GM12878 (cell line): ENCODE measurements around the gene TMEM44.

Experiments used
- CBX3 ChIP-seq: fragments of 200-600 bp; sonication (generic); IDR thresholded peaks from 2 replicates; pipeline ENCODE4 v1.6.1; 2016; ENCODE audit warnings: low read depth, borderline replicate concordance
- JUNB ChIP-seq: IDR thresholded peaks from 2 replicates; pipeline ENCODE4 v1.6.1; 2016; ENCODE audit warnings: antibody characterized with exemption, mild to moderate bottlenecking
- PAX5 ChIP-seq: IDR thresholded peaks from 2 replicates; pipeline ENCODE4 v1.6.1; 2011; ENCODE audit warnings: low read depth, low read length, borderline replicate concordance
- POLR2A ChIP-seq: IDR thresholded peaks from 2 replicates; pipeline ENCODE4 v1.6.1; 2011; ENCODE audit warnings: low read depth, mild to moderate bottlenecking, low read length
- POLR2AphosphoS5 ChIP-seq: IDR thresholded peaks from 2 replicates; pipeline ENCODE4 v1.6.1; 2011; ENCODE audit warnings: mild to moderate bottlenecking, low read length, inconsistent platforms
- SIN3A ChIP-seq: IDR thresholded peaks from 2 replicates; pipeline ENCODE4 v1.6.1; 2012; ENCODE audit warnings: low read depth, low read length, improper control_type of control experiment
- TARDBP ChIP-seq: IDR thresholded peaks from 2 replicates; pipeline ENCODE4 v1.6.1; 2016; ENCODE audit warnings: borderline replicate concordance
- TCF7 ChIP-seq: IDR thresholded peaks from 2 replicates; pipeline ENCODE4 v1.6.1; 2014; ENCODE audit warnings: antibody characterized with exemption, borderline replicate concordance
- ZNF274 ChIP-seq: IDR thresholded peaks from one replicate; pipeline ENCODE4 v1.8.0; 2011; ENCODE audit not compliant: insufficient read length, insufficient read depth
- TF ChIP-seq, protein P1 (sequence below), 3 experiments: IDR thresholded peaks in 2 of 3; conservative IDR thresholded peaks in 1 of 3; 2 replicates each; pipeline ENCODE4 v1.5.1; 2011; ENCODE audit warnings: low read depth in 3 of 3, low read length in 3 of 3, mild to moderate bottlenecking in 3 of 3, control low read depth in 2 of 3, moderate library complexity in 2 of 3, inconsistent platforms in 1 of 3, mixed read lengths in 1 of 3; ENCODE audit not compliant: control insufficient read depth in 2 of 3, insufficient read depth in 1 of 3; ENCODE audit errors: extremely low read depth in 1 of 3
- TF ChIP-seq, protein P2 (sequence below): fragments of 450-650 bp; IDR thresholded peaks from 2 replicates; pipeline ENCODE4 v1.6.1; 2017; ENCODE audit warnings: mild to moderate bottlenecking
- TF ChIP-seq, protein P3 (sequence below): fragments of 150-350 bp; IDR thresholded peaks from 2 replicates; pipeline ENCODE4 v1.6.1; 2014; ENCODE audit warnings: mild to moderate bottlenecking, low read depth, low read length
- TF ChIP-seq, protein P4 (sequence below): IDR thresholded peaks from 2 replicates; pipeline ENCODE4 v1.6.1; 2011; ENCODE audit warnings: low read depth, low read length, improper control_type of control experiment, borderline replicate concordance

DNA sequence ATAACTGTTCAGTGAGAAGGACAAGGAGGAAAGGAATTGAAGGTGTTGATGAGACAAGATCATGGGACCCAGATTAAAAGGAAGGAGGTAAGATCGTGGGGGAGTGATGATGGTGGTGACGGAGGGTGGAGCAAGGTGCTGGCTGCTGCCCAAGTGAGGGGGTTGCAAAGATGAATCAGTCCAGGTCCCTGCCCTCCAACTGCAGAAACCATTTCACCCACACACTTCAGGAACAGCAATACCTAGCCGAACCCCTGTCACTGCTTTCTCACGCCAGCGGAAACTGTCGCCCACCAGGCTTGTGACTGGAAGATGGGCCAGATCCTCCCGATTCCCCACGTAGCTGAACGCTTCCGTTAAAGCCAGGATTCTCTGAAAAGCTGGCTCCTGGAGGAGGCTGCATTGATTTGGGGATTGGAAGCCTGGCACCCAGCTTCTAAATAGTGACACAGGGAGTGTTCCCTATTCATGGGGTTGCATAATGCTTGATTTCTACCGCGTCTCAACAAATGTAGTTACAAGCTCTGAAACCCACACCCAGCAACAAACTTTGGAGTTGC lies 41.9 kb upstream of the TMEM44 start:
- TF ChIP-seq, protein P1, sequence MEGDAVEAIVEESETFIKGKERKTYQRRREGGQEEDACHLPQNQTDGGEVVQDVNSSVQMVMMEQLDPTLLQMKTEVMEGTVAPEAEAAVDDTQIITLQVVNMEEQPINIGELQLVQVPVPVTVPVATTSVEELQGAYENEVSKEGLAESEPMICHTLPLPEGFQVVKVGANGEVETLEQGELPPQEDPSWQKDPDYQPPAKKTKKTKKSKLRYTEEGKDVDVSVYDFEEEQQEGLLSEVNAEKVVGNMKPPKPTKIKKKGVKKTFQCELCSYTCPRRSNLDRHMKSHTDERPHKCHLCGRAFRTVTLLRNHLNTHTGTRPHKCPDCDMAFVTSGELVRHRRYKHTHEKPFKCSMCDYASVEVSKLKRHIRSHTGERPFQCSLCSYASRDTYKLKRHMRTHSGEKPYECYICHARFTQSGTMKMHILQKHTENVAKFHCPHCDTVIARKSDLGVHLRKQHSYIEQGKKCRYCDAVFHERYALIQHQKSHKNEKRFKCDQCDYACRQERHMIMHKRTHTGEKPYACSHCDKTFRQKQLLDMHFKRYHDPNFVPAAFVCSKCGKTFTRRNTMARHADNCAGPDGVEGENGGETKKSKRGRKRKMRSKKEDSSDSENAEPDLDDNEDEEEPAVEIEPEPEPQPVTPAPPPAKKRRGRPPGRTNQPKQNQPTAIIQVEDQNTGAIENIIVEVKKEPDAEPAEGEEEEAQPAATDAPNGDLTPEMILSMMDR (IDR thresholded peaks at IDR 0.05 in 2 of 3, conservative IDR thresholded peaks at IDR 0.05 in 1 of 3; ENCODE audit: control insufficient read depth in 2 of 3, extremely low read depth in 1 of 3, insufficient read depth in 1 of 3, low read depth in 3 of 3, low read length in 3 of 3): no peak
- TF ChIP-seq, protein P2, sequence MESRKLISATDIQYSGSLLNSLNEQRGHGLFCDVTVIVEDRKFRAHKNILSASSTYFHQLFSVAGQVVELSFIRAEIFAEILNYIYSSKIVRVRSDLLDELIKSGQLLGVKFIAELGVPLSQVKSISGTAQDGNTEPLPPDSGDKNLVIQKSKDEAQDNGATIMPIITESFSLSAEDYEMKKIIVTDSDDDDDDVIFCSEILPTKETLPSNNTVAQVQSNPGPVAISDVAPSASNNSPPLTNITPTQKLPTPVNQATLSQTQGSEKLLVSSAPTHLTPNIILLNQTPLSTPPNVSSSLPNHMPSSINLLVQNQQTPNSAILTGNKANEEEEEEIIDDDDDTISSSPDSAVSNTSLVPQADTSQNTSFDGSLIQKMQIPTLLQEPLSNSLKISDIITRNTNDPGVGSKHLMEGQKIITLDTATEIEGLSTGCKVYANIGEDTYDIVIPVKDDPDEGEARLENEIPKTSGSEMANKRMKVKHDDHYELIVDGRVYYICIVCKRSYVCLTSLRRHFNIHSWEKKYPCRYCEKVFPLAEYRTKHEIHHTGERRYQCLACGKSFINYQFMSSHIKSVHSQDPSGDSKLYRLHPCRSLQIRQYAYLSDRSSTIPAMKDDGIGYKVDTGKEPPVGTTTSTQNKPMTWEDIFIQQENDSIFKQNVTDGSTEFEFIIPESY: no peak
- TF ChIP-seq POLR2AphosphoS5 (no peak), SIN3A (no peak), POLR2A (no peak), ZNF274 (no peak), TCF7 (no peak), CBX3 (no peak), PAX5 (0 out of 2 replicates have a peak, but pooled peaks have one; percentile 28), JUNB (no peak), TARDBP (no peak)
- TF ChIP-seq, protein P3, sequence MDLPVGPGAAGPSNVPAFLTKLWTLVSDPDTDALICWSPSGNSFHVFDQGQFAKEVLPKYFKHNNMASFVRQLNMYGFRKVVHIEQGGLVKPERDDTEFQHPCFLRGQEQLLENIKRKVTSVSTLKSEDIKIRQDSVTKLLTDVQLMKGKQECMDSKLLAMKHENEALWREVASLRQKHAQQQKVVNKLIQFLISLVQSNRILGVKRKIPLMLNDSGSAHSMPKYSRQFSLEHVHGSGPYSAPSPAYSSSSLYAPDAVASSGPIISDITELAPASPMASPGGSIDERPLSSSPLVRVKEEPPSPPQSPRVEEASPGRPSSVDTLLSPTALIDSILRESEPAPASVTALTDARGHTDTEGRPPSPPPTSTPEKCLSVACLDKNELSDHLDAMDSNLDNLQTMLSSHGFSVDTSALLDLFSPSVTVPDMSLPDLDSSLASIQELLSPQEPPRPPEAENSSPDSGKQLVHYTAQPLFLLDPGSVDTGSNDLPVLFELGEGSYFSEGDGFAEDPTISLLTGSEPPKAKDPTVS: no peak
- TF ChIP-seq, protein P4, sequence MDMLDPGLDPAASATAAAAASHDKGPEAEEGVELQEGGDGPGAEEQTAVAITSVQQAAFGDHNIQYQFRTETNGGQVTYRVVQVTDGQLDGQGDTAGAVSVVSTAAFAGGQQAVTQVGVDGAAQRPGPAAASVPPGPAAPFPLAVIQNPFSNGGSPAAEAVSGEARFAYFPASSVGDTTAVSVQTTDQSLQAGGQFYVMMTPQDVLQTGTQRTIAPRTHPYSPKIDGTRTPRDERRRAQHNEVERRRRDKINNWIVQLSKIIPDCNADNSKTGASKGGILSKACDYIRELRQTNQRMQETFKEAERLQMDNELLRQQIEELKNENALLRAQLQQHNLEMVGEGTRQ: no peak
